HG03175 (cell line): ENCODE data around the gene ZFAND2A.

Source experiments
- ATAC-seq: cut with Tn5 transposase; IDR thresholded peaks from one replicate; pipeline ENCODE4 v1.9.1; 2021; ENCODE audit warnings: mild to moderate bottlenecking, moderate library complexity; ENCODE audit not compliant: unreplicated experiment

ZFAND2A gene

GRCh38 chr7:1110358-1110757 lies 49.6 kb downstream of the ZFAND2A start:
- ATAC-seq = no peak

GRCh38 chr7:1109581-1110310 lies 50.2 kb downstream of the ZFAND2A start:
- ATAC-seq = no peak

DNA sequence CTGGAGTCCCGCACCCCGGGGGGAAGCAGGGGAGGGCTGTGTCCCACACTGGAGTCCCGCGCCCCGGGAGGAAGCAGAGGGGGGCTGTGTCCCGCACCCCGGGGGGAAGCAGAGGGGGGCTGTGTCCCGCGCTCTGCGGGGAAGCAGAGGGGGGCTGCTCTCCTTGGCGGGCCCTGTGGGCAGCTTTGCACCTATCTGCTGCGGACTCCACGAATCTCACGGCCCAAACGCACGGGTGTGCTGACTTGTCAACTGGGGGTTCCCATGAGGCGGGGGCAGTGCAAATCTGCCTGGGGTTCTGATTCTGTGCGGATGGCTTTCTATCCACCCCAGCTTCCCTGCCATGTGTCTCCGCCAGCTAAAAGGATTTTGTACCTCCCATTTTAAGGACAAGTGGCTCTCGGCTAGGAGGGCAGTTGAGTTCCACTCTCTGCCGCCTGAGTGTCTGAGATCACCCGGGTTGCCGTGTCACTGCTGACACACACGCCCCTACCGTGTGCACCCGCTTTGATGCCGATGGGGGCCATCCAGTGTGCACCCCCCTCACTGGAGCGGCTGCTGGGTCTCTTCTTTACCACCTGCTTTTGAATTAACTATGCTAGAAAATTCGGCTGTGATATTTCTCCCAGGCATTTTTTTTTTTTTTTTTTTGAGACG lies 51.6 kb downstream of the ZFAND2A start:
- ATAC-seq = no peak

- ATAC-seq = no peak
Observed at GRCh38 chr7:1106793-1107421, 53.1 kb downstream of the ZFAND2A start.

- no peak for ATAC-seq
Observed at GRCh38 chr7:1106063-1106792, 53.8 kb downstream of the ZFAND2A start.

DNA sequence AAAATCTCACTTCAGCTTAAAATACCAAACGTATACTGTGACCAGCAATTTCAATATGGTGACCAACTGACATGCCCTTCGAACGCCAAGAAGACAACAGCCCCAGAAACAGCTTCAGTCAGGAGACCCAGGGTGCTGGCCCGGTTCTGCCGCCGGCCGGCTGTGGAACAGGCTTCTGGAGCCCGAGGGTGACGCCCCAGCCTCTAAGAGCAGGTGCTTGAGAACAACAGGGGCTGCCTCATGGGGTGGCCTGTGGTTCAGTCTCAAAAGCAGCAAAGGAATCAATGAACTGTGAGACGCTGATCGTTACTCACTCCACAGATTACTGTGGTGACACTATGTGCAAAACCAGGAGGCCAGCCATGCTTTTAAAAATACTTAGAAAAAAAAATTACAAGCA lies 54.8 kb downstream of the ZFAND2A start:
- ATAC-seq = no peak

GRCh38 chr7:1104516-1105179 lies 55.3 kb downstream of the ZFAND2A start:
- ATAC-seq = no peak

DNA sequence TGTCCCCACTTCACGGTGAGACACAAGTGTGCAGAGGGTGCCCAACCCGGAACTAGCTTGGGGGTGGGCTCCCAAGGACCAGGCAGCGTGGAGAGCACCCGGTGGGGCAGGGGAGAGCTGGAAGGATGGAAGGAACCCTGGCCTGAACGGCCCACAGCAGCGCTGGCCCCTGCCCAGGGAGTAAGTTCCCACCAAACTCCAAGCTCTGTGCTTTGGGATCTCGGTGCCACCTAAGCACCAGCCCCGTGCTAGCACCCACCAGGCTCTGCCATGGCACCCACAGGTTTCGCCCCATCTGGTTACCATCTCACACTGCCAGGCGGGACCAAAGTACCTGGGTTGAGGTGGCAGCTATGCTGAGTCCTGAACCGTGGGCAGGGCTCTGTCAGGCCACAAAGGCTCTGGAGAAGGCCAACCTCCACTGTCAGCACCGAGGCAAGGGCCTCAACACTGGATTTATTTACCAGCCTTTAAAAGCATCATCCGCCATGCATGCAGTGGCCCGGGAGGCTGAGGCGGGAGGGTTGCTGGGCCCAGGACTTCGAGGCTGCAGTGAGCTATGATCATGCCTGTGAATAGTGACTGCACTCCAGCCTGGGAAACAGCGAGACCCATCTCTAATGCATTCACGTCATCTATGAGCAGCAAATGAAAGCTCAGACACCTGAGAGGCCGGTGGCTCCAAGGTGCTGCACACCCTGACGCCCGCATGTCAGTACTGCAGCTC lies 56.0 kb downstream of the ZFAND2A start:
- ATAC-seq = peak; percentile 11

DNA sequence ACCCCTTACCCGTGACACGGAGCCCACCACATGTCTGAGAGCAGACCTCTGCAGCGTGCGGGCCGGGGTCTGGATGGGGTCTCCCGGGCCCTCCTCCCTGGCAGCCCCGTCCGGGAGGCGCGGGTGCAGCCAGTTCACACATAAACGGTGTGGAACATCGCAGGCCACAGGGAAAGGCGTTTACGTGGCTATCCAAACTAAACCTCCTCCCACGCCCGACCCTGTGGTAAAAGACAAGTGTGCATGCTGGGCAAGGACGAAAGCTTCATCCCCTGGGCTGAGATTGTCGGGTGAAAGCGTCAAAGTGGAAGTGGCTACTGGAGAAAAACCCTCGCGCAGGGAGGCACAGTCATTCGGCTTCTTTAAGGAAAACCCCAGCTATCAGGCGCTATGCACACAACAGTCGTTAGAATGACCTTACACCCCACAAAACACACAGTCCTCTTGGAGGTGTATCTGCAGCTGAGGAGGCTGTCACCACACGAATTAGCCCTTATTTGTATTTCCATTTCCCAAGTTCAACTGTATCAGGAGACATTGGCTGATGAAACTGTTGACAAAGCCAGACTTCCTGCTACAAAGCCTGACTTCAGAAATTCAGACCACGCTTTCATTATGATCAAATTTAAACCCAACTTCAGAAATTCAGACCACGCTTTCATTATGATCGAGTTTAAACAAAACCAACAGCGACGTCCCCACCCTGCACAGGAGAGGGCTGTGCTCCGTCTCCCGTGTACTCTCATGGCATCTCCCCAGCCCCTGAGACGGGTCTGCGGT lies 56.8 kb downstream of the ZFAND2A start:
- ATAC-seq = peak; percentile 33
